HEK293T (cell line): ENCODE measurements around the gene KLB.

ENCODE experiments used
- CTCF ChIA-PET: fragments of 350-600 bp; formaldehyde crosslinking; extraction: SDS; loops from one replicate; lab custom pipeline; 2021; ENCODE audit warnings: antibody characterized with exemption, inconsistent platforms; lab: Yijun Ruan, JAX
- POLR2A ChIA-PET: fragments of 350-600 bp; formaldehyde crosslinking; extraction: SDS; loops from one replicate; lab custom pipeline; 2020; ENCODE audit warnings: antibody characterized with exemption, inconsistent platforms; lab: Yijun Ruan, JAX
- DNase-seq: peaks from one replicate; pipeline ENCODE4 v3.0.0; 2012; ENCODE audit warnings: mixed read lengths; ENCODE audit errors: extremely low spot score
- ARNT ChIP-seq: fragments of 450-650 bp; IDR thresholded peaks from 2 replicates; pipeline ENCODE4 v1.6.1; 2017; ENCODE audit warnings: mild to moderate bottlenecking
- BHLHE40 ChIP-seq: fragments of 450-650 bp; IDR thresholded peaks from 2 replicates; pipeline ENCODE4 v1.6.1; 2016; ENCODE audit warnings: mild to moderate bottlenecking, moderate library complexity, borderline replicate concordance
- CTBP1 ChIP-seq: fragments of 450-650 bp; IDR thresholded peaks from 2 replicates; pipeline ENCODE4 v1.6.1; 2016; ENCODE audit warnings: borderline replicate concordance
- ELF4 ChIP-seq: fragments of 450-650 bp; IDR thresholded peaks from 2 replicates; pipeline ENCODE4 v1.6.1; 2017; ENCODE audit warnings: antibody characterized with exemption
- FOXA1 ChIP-seq: fragments of 450-650 bp; IDR thresholded peaks from 2 replicates; pipeline ENCODE4 v1.6.1; 2016; ENCODE audit warnings: mild to moderate bottlenecking
- FOXK2 ChIP-seq: fragments of 450-650 bp; IDR thresholded peaks from 2 replicates; pipeline ENCODE4 v1.6.1; 2016; ENCODE audit warnings: mild to moderate bottlenecking
- FOXM1 ChIP-seq: fragments of 450-650 bp; IDR thresholded peaks from 2 replicates; pipeline ENCODE4 v1.6.1; 2017; ENCODE audit warnings: mild to moderate bottlenecking, borderline replicate concordance
- HDGF ChIP-seq: fragments of 450-650 bp; IDR thresholded peaks from 2 replicates; pipeline ENCODE4 v1.6.1; 2017; ENCODE audit warnings: antibody characterized with exemption, borderline replicate concordance
- L3MBTL2 ChIP-seq: fragments of 450-650 bp; conservative IDR thresholded peaks from 2 replicates; pipeline ENCODE4 v1.6.1; 2016; ENCODE audit warnings: mild to moderate bottlenecking
- LEF1 ChIP-seq: fragments of 450-650 bp; IDR thresholded peaks from 2 replicates; pipeline ENCODE4 v1.6.1; 2017; ENCODE audit warnings: mild to moderate bottlenecking, borderline replicate concordance
- NFRKB ChIP-seq: fragments of 450-650 bp; IDR thresholded peaks from 2 replicates; pipeline ENCODE4 v1.6.1; 2016; ENCODE audit warnings: mild to moderate bottlenecking, moderate library complexity
- PKNOX1 ChIP-seq: fragments of 450-650 bp; IDR thresholded peaks from 2 replicates; pipeline ENCODE4 v1.6.1; 2016
- SP1 ChIP-seq: fragments of 450-650 bp; IDR thresholded peaks from 2 replicates; pipeline ENCODE4 v1.6.1; 2017
- SUZ12 ChIP-seq: fragments of 450-650 bp; IDR thresholded peaks from 2 replicates; pipeline ENCODE4 v1.6.1; 2016; ENCODE audit warnings: mild to moderate bottlenecking
- TARDBP ChIP-seq: fragments of 450-650 bp; IDR thresholded peaks from 2 replicates; pipeline ENCODE4 v1.6.1; 2016
- ZNF384 ChIP-seq: fragments of 450-650 bp; IDR thresholded peaks from 2 replicates; pipeline ENCODE4 v1.6.1; 2016

KLB gene

DNA sequence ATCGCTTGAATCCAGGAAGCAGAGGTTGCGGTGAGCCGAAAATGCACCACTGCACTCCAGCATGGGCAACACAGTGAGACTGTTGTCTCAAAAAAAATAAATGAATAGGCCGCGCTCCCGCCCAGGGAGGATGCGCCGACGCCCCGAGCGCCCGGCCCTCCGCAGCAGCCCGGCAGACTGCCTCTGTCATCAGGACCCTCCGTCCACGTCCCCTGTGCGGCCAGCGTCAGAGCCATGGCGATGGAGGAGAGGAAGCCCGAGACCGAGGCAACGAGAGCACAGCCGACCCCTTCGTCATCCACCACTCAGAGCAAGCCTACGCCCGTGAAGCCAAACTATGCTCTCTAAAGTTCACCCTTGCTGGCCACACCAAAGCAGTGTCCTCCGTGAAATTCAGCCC, 73.5 kb downstream of the KLB start:
- TF ChIP-seq NFRKB (no peak), SUZ12 (no peak), L3MBTL2 (no peak)
- CTCF ChIA-PET: no interaction called here
- POLR2A ChIA-PET: no interaction called here
- DNase-seq: no peak

- TF ChIP-seq NFRKB: no peak
- no peak for TF ChIP-seq ZNF384
- TF ChIP-seq HDGF: no peak
- no peak for TF ChIP-seq BHLHE40
- TF ChIP-seq SP1: no peak
- TF ChIP-seq L3MBTL2: no peak
- ChIA-PET POLR2A (no interaction called here), CTCF (no interaction called here)
- DNase-seq: no peak
These were observed 74.4 kb downstream of the KLB start for GRCh38 chr4:39480902-39481695.

DNA sequence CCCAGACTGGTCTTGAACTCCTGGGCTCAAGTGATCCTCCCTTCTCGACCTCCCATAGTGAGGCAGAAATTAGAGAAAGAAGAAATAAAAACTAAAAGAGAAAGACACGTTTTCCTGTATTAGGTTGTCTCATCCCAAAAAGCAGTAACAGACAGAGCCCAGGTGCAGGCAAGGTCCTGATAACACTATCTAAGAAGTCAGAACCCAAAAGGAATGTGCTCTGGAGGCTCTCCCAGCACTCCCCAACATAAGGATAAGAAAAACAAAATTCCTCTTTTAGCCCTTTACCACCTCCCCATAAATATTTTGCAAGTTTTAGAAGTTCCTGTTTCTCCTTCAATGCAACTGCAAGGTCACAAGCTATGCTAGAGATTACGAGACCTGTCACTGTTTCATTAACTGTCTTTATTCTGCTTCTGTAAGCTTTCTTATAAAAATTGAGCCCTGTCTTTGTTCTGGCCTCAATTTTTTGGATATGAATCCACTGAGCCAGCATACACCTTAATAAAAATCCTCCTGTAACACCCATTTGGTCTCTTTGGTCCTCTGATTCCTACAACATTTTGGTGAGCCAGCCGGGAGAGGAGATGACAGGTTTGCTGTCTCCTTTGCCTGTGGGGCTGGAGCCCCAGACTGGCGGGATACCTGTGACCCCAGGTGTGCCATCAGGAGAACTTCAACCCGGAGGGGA, 78.0 kb downstream of the KLB start:
- no peak for TF ChIP-seq FOXK2
- no peak for TF ChIP-seq FOXM1
- TF ChIP-seq NFRKB: no peak
- TF ChIP-seq L3MBTL2: no peak
- no peak for TF ChIP-seq FOXA1
- no peak for TF ChIP-seq SP1
- TF ChIP-seq CTBP1: no peak
- TF ChIP-seq ZNF384: no peak
- no peak for TF ChIP-seq ELF4
- TF ChIP-seq BHLHE40: no peak
- no peak for TF ChIP-seq ARNT
- TF ChIP-seq SUZ12: no peak
- TF ChIP-seq HDGF: no peak
- TF ChIP-seq TARDBP: no peak
- TF ChIP-seq PKNOX1: no peak
- no peak for TF ChIP-seq LEF1
- ChIA-PET CTCF (interaction anchor here (0.6 kb wide), 1 partner anchor 16 kb away, joined by 3 read pairs; no protein-coding TSS in a partner anchor), POLR2A (no interaction called here)
- DNase-seq: no peak

DNA sequence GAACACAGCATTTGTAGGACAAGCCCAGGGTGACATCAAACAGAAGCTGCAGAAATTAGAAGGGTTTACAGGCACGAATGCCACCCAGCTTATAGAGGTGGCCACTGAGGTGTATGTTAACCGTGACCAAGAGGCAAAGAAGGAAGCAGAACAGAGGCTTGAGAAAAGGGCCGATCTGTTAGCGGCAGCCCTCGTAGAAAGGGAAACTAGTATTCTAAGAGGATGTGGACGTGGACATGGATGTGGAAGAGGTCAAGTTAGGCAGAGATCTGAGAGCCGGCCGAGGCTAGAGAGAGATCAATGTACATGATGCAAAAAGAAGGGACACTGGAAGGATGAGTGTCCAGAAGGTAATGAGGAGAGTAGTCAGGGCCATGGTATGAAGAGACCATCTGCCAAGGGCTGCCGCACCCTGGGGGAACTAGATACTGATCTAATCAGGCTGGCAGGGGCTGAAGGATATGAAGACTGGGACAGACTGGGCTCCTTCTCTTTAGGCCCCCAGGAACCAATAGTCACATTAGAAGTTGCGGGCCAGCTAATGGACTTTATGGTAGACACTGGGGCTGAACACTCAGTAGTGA, 79.6 kb downstream of the KLB start:
- DNase-seq: no peak
- POLR2A ChIA-PET: interaction anchor here (0.7 kb wide), 1 partner anchor 548 kb away, joined by 3 read pairs; no protein-coding TSS in a partner anchor
- CTCF ChIA-PET: no interaction called here
- TF ChIP-seq ELF4 (no peak), HDGF (no peak), BHLHE40 (no peak), SUZ12 (no peak), ZNF384 (no peak), FOXA1 (no peak), NFRKB (no peak)

GRCh38 chr4:39490322-39490721, 83.6 kb downstream of the KLB start:
- POLR2A ChIA-PET: no interaction called here
- CTCF ChIA-PET: no interaction called here

GRCh38 chr4:39494354-39494753, 87.6 kb downstream of the KLB start:
- CTCF ChIA-PET: no interaction called here
- TF ChIP-seq ELF4 (no peak), FOXM1 (no peak), LEF1 (no peak), NFRKB (no peak), BHLHE40 (no peak), FOXA1 (no peak), L3MBTL2 (no peak), PKNOX1 (no peak), FOXK2 (no peak), ZNF384 (no peak), TARDBP (no peak)
- POLR2A ChIA-PET: interaction anchor here (0.6 kb wide), 1 partner anchor 1219 kb away, joined by 3 read pairs; no protein-coding TSS in a partner anchor
- no peak for DNase-seq

More at GRCh38 chr4:39490322-39490721, 83.6 kb downstream of the KLB start:
- TF ChIP-seq ZNF384 (no peak), HDGF (no peak), CTBP1 (no peak), NFRKB (no peak), SP1 (no peak), FOXK2 (no peak), SUZ12 (no peak), PKNOX1 (no peak)
- no peak for DNase-seq
